ENCODE data around the gene UBR4. TPM values are rescaled to one million over a fixed set of nuclear protein-coding genes. Genes with fewer than 3 reads are reported as not detected.

UBR4 gene
- total and polyA plus RNA-seq, 4 donors = 103 to 182 (median 123) TPM

DNA sequence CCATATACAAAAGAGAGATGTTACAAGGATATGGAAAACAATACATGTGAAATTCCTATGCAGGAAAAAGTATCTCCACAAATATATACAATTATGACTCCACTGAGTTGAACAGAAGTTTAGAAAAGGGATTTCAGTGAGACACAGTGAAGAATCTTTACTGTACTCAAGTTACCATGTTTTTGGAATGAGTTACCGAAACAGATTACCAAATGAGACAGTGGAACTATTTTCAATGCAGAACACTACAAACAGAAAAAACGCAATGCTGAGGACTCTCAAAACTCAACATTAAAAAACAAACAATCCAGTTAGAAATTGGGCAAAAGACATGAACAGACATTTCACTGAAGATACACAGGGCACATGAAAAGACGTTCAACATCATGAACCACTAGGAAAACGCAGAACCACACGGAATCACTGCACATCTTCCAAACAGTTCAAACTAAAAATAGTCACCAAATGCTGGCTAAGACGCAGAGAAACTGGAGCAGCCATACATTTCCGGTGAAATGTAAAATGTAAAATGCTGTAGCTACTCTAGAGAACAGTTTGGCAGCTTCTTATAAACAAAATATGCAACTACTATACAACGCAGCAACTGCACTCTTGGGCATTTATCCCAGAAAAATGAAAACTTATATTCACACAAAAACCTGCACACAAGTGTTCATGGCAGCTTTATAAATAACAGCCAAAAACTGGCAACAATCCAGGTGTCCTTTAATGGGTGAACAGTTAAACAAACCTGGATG lies 118.7 kb downstream of the UBR4 start:
- Histone ChIP-seq H3K9me3 (ENCODE audit: control insufficient read depth, insufficient read depth, low read length) (no peaks in the 10 kb centered on the region), H3K4me1 (ENCODE audit: control insufficient read depth, insufficient read depth, low read length) (peaks cover 6% of the 10 kb centered on the region), H3K36me3 (ENCODE audit: control insufficient read depth, insufficient read depth, low read length) (peaks cover 86% of the 10 kb centered on the region), H3K4me3 (ENCODE audit: low read depth, low read length) (no peak overlapping the region), H3K27ac (ENCODE audit: low read depth, low read length) (no peak overlapping the region), H3K27me3 (ENCODE audit: control insufficient read depth, insufficient read depth, low read length) (no peaks in the 10 kb centered on the region)
- peak in 1 of 6 donors; percentile 82 for DNase-seq (ENCODE audit: low read depth in 4 of 6, low spot score in 6 of 6)
- WGBS (ENCODE audit: insufficient coverage) = 88% methylated on average over 3 of the region's 8 CpGs

GRCh38 chr1:19089524-19089923 lies 120.5 kb downstream of the UBR4 start:
- peak in 1 of 6 donors; percentile 41 for DNase-seq (ENCODE audit: low read depth in 4 of 6, low spot score in 6 of 6)
- WGBS (ENCODE audit: insufficient coverage) = 90% methylated on average over 1 of the region's 4 CpGs
- no peak overlapping the region for H3K27ac ChIP-seq (ENCODE audit: low read depth, low read length)
- H3K4me3 ChIP-seq (ENCODE audit: low read depth, low read length) = no peak overlapping the region
- peaks cover 6% of the 10 kb centered on the region for H3K4me1 ChIP-seq (ENCODE audit: control insufficient read depth, insufficient read depth, low read length)
- peaks cover 87% of the 10 kb centered on the region for H3K36me3 ChIP-seq (ENCODE audit: control insufficient read depth, insufficient read depth, low read length)
- H3K9me3 ChIP-seq (ENCODE audit: control insufficient read depth, insufficient read depth, low read length) = no peaks in the 10 kb centered on the region
- H3K27me3 ChIP-seq (ENCODE audit: control insufficient read depth, insufficient read depth, low read length) = no peaks in the 10 kb centered on the region

DNA sequence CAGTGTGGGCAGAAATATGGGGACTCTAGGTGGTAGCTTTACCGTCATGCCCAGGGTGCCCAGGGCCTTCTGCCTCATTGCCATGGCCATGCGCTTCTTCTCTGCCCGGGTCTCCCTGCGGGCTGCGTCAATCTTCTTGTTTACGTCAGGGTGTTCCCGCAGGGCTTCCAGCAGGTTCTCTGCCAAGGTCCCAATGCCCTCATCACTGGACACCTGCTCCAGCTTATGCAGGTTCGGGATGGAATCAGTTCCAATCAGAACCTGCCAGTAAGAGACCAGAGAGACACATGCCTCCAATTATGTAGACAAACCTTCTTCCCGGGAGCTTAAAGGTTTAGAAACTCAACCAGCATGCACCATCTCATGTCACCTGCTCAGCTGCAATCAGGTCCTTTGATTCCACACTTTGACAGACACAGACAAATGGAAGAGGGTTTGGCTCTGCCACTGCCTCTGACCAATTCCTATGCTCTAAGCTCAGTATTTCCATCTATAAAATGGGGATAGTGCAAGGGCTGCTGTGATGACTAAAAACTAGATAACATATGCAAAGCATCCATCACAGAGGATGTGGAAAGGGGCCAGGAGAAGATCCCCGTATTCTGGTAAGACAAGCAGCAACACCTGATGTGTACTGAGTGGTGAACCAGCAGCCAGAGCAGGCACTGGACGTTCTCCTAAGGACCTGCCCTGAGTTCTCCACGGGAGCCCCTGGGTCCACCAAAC lies 121.2 kb downstream of the UBR4 start:
- Histone ChIP-seq H3K4me1 (ENCODE audit: control insufficient read depth, insufficient read depth, low read length) (peaks cover 6% of the 10 kb centered on the region), H3K9me3 (ENCODE audit: control insufficient read depth, insufficient read depth, low read length) (no peaks in the 10 kb centered on the region), H3K27me3 (ENCODE audit: control insufficient read depth, insufficient read depth, low read length) (no peaks in the 10 kb centered on the region), H3K36me3 (ENCODE audit: control insufficient read depth, insufficient read depth, low read length) (peaks cover 87% of the 10 kb centered on the region), H3K4me3 (ENCODE audit: low read depth, low read length) (no peak overlapping the region), H3K27ac (ENCODE audit: low read depth, low read length) (no peak overlapping the region)
- 89% methylated on average over 11 of the region's 12 CpGs for WGBS (ENCODE audit: insufficient coverage)
- no peak for DNase-seq (ENCODE audit: low read depth in 4 of 6, low spot score in 6 of 6)

DNA sequence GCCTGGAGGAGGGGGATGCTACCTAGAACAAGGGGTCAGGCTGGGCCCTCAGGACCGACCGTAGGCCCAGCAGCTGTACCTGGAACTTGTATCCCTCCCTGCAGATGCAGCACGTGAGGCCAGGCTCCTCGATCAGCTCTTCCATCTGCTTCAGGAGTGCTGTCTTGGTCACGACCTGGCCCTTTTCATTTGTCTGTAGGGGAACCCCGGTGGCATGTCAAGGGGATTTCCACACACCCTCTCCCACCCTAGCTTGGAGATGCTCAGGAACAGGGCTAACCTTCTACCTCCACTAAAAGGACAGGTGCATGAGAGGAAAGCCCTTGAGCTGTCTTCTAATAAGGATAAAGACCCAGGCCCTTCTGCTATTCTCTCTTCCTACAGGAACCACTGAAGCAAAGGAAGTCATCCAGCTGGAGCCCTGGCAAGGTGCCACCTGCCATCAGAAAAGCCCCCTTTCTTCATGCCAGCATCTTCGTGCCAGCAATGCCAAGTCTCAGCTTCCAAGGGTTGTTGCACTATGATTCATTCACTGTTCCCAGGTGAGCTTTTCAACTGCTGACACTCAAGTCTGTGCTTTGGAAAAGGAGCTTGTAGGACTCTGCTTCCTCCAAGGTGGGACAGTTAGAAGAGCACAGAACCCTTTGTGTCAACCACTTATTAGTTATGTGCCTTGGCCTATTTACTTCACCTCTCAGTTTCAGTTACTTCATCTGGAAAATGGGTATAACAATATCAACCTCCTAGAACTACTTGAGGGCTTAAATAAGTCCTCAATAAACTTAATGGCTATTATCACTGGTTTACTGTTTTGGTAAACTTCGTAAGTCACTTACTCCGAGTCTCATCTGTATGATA lies 122.1 kb downstream of the UBR4 start:
- H3K9me3 ChIP-seq (ENCODE audit: control insufficient read depth, insufficient read depth, low read length) = no peaks in the 10 kb centered on the region
- H3K27ac ChIP-seq (ENCODE audit: low read depth, low read length) = no peak overlapping the region
- H3K4me3 ChIP-seq (ENCODE audit: low read depth, low read length) = no peak overlapping the region
- DNase-seq (ENCODE audit: low read depth in 4 of 6, low spot score in 6 of 6) = peak in 2 of 6 donors; percentile 63 to 66
- peaks cover 6% of the 10 kb centered on the region for H3K4me1 ChIP-seq (ENCODE audit: control insufficient read depth, insufficient read depth, low read length)
- 80% methylated on average over 8 of the region's 9 CpGs for WGBS (ENCODE audit: insufficient coverage)
- H3K36me3 ChIP-seq (ENCODE audit: control insufficient read depth, insufficient read depth, low read length) = peaks cover 87% of the 10 kb centered on the region
- H3K27me3 ChIP-seq (ENCODE audit: control insufficient read depth, insufficient read depth, low read length) = no peaks in the 10 kb centered on the region

- peaks cover 6% of the 10 kb centered on the region for H3K4me1 ChIP-seq (ENCODE audit: control insufficient read depth, insufficient read depth, low read length)
These were observed 122.9 kb downstream of the UBR4 start for GRCh38 chr1:19087017-19087736.

GRCh38 chr1:19086176-19086875 lies 123.7 kb downstream of the UBR4 start:
- no peaks in the 10 kb centered on the region for H3K27me3 ChIP-seq (ENCODE audit: control insufficient read depth, insufficient read depth, low read length)
- H3K36me3 ChIP-seq (ENCODE audit: control insufficient read depth, insufficient read depth, low read length) = peaks cover 90% of the 10 kb centered on the region
- peaks cover 6% of the 10 kb centered on the region for H3K4me1 ChIP-seq (ENCODE audit: control insufficient read depth, insufficient read depth, low read length)
- no peak overlapping the region for H3K27ac ChIP-seq (ENCODE audit: low read depth, low read length)
- no peaks in the 10 kb centered on the region for H3K9me3 ChIP-seq (ENCODE audit: control insufficient read depth, insufficient read depth, low read length)
- DNase-seq (ENCODE audit: low read depth in 4 of 6, low spot score in 6 of 6) = no peak
- no peak overlapping the region for H3K4me3 ChIP-seq (ENCODE audit: low read depth, low read length)
- WGBS (ENCODE audit: insufficient coverage) = 93% methylated on average over 18 of the region's 21 CpGs

More at GRCh38 chr1:19087017-19087736, 122.9 kb downstream of the UBR4 start:
- DNase-seq (ENCODE audit: low read depth in 4 of 6, low spot score in 6 of 6) = no peak
- Histone ChIP-seq H3K27ac (ENCODE audit: low read depth, low read length) (no peak overlapping the region), H3K27me3 (ENCODE audit: control insufficient read depth, insufficient read depth, low read length) (no peaks in the 10 kb centered on the region), H3K9me3 (ENCODE audit: control insufficient read depth, insufficient read depth, low read length) (no peaks in the 10 kb centered on the region), H3K4me3 (ENCODE audit: low read depth, low read length) (no peak overlapping the region), H3K36me3 (ENCODE audit: control insufficient read depth, insufficient read depth, low read length) (peaks cover 87% of the 10 kb centered on the region)
- WGBS (ENCODE audit: insufficient coverage) = 91% methylated on average over 6 of the region's 6 CpGs

DNA sequence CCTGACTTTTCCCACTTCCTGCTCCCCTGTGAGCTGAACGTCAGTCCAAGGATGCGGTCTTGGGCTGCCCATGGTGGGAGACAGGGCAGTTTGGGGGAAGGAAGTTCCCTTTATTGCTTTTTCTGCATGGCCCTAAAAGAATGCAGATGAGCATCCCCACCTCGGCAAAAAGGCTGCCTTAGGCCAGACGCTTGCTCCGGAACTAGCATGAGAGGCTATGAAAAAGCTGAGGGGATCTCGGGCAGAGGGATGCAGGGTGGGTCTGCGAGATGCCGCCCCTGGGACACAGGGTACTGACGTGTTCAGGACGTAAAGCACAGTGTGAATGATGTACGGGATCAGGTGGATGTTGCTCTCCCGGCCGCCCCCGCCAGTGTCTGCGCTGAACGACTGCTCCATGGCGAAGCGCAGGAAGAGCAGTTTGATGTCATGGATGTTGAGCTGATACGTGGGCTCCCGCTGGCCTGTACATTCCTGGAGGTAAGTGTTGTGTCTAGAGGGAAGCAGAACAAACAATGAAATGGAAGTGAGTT lies 125.8 kb downstream of the UBR4 start:
- H3K4me1 ChIP-seq (ENCODE audit: control insufficient read depth, insufficient read depth, low read length) = peaks cover 10% of the 10 kb centered on the region
- WGBS (ENCODE audit: insufficient coverage) = 96% methylated on average over 20 of the region's 20 CpGs
- DNase-seq (ENCODE audit: low read depth in 4 of 6, low spot score in 6 of 6) = no peak

DNA sequence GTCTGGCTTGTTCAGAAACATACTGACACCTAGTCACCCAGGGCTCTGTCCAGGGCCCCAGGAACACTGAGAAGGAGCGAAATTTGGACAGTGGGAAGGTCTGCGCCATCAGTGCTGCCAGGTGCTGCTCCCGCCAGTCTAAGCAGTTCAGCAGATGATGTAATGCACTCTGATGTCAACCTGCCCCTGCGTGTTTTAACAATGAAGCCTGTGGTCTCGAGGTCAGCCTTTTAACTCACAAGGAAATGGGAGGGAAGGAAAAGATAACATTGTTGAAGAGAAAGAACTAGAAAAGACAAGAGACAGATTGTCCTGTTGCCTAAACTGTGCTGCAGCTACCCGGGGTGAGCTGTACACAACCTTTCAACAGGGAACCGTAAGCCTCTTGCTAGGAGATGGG lies 127.0 kb downstream of the UBR4 start:
- Histone ChIP-seq H3K9me3 (ENCODE audit: control insufficient read depth, insufficient read depth, low read length) (no peaks in the 10 kb centered on the region), H3K4me1 (ENCODE audit: control insufficient read depth, insufficient read depth, low read length) (peaks cover 10% of the 10 kb centered on the region), H3K27ac (ENCODE audit: low read depth, low read length) (no peak overlapping the region), H3K4me3 (ENCODE audit: low read depth, low read length) (no peak overlapping the region), H3K36me3 (ENCODE audit: control insufficient read depth, insufficient read depth, low read length) (peaks cover 87% of the 10 kb centered on the region), H3K27me3 (ENCODE audit: control insufficient read depth, insufficient read depth, low read length) (no peaks in the 10 kb centered on the region)
- DNase-seq (ENCODE audit: low read depth in 4 of 6, low spot score in 6 of 6) = no peak
- WGBS (ENCODE audit: insufficient coverage) = 71% methylated on average over 7 of the region's 7 CpGs

More for the DNA sequence above, 125.8 kb downstream of the UBR4 start:
- Histone ChIP-seq H3K9me3 (ENCODE audit: control insufficient read depth, insufficient read depth, low read length) (no peaks in the 10 kb centered on the region), H3K27ac (ENCODE audit: low read depth, low read length) (no peak overlapping the region), H3K27me3 (ENCODE audit: control insufficient read depth, insufficient read depth, low read length) (no peaks in the 10 kb centered on the region), H3K4me3 (ENCODE audit: low read depth, low read length) (no peak overlapping the region), H3K36me3 (ENCODE audit: control insufficient read depth, insufficient read depth, low read length) (peaks cover 92% of the 10 kb centered on the region)

Measured in spinal cord (tissue), 10 donors.